NCI-H1694 (cell line): ENCODE measurements around the gene SPATA6L.
A peak's percentile ranks its signal among the peaks of the same experiment; 100 is the strongest.
"Not testable (repeated sequence)": the region's sequence is repeated elsewhere in the genome, so short reads cannot be mapped to it uniquely, and the experiment has no call there.

Source experiments
- DNase-seq: peaks from one replicate; lab custom pipeline; 2025; lab: John Stamatoyannopoulos, UW

SPATA6L gene

GRCh38 chr9:4630836-4631235, 35.4 kb downstream of the SPATA6L start:
- no peak for DNase-seq

- no peak for DNase-seq
These were observed 44.3 kb downstream of the SPATA6L start for GRCh38 chr9:4622016-4622415.

GRCh38 chr9:4620881-4621555, 45.3 kb downstream of the SPATA6L start:
- no peak for DNase-seq

GRCh38 chr9:4620057-4620765, 46.1 kb downstream of the SPATA6L start:
- DNase-seq, result no peak

GRCh38 chr9:4618700-4619099, 47.6 kb downstream of the SPATA6L start:
- DNase-seq, result no peak

GRCh38 chr9:4617752-4618151, 48.5 kb downstream of the SPATA6L start:
- no peak for DNase-seq

GRCh38 chr9:4615778-4616177, 50.5 kb downstream of the SPATA6L start:
- DNase-seq, result no peak

GRCh38 chr9:4615251-4615650, 51.0 kb downstream of the SPATA6L start:
- DNase-seq, result no peak

GRCh38 chr9:4614627-4615026, 51.7 kb downstream of the SPATA6L start:
- DNase-seq, result no peak

- not testable (repeated sequence) for DNase-seq
These were observed 60.2 kb downstream of the SPATA6L start for GRCh38 chr9:4606033-4606432.

GRCh38 chr9:4604678-4605095, 61.6 kb downstream of the SPATA6L start:
- peak; percentile 95 for DNase-seq

GRCh38 chr9:4603830-4604229, 62.5 kb downstream of the SPATA6L start:
- no peak for DNase-seq

- DNase-seq, result no peak
These were observed 65.9 kb downstream of the SPATA6L start for GRCh38 chr9:4600368-4600767.

- DNase-seq, result no peak
These were observed 69.9 kb downstream of the SPATA6L start for GRCh38 chr9:4596165-4596922.

GRCh38 chr9:4594994-4595393, 71.3 kb downstream of the SPATA6L start:
- no peak for DNase-seq

GRCh38 chr9:4594545-4594944, 71.7 kb downstream of the SPATA6L start:
- DNase-seq, result no peak

- no peak for DNase-seq
These were observed 73.4 kb downstream of the SPATA6L start for GRCh38 chr9:4592886-4593285.

GRCh38 chr9:4592295-4592694, 74.0 kb downstream of the SPATA6L start:
- no peak for DNase-seq

GRCh38 chr9:4591123-4591500, 75.2 kb downstream of the SPATA6L start:
- no peak for DNase-seq

- DNase-seq, result no peak
These were observed 75.7 kb downstream of the SPATA6L start for GRCh38 chr9:4590430-4591122.

GRCh38 chr9:4588721-4589120, 77.6 kb downstream of the SPATA6L start:
- no peak for DNase-seq

- DNase-seq, result no peak
These were observed 81.1 kb downstream of the SPATA6L start for GRCh38 chr9:4585135-4585534.
